ENCODE results near the gene HABP2. TPM values are rescaled to one million over a fixed set of nuclear protein-coding genes. Genes with fewer than 3 reads are reported as not detected.

Gene HABP2
- total RNA-seq, 1 experiment from 2014 or later, result 0.59 TPM

GRCh38 chr10:113511419-113511818, 41.4 kb upstream of the HABP2 start:
- peaks cover 42% of the 10 kb centered on the region for H3K27me3 Mint-ChIP-seq (ENCODE audit: unreplicated experiment)
- no peak overlapping the region for H3K4me3 Mint-ChIP-seq (ENCODE audit: low read depth, unreplicated experiment)
- CTCF ChIA-PET, result interaction anchor here (0.7 kb wide), 1 partner anchor 474 kb away, joined by 3 read pairs; no protein-coding TSS in a partner anchor
- no TSS peak for BruUV-seq (replicated peaks)
- no peaks in the 10 kb centered on the region for H3K4me1 Mint-ChIP-seq (ENCODE audit: low read depth, unreplicated experiment)
- H3K9me3 Mint-ChIP-seq (ENCODE audit: low read depth, unreplicated experiment), result peaks cover 4% of the 10 kb centered on the region
- H3K27ac Mint-ChIP-seq (ENCODE audit: unreplicated experiment), result no peak overlapping the region
- H3K36me3 Mint-ChIP-seq (ENCODE audit: insufficient read depth, unreplicated experiment), result no peaks in the 10 kb centered on the region
- no peak for TF ChIP-seq CTCF (IDR thresholded peaks at IDR 0.05; ENCODE audit: unreplicated experiment)
- no peak for DNase-seq
- intact Hi-C loops (cut with micrococcal nuclease; ENCODE audit: unreplicated experiment), result no loop called here

GRCh38 chr10:113515161-113515560, 37.7 kb upstream of the HABP2 start:
- CTCF ChIA-PET, result interaction anchor here (0.6 kb wide), 1 partner anchor 686 kb away, joined by 3 read pairs; no protein-coding TSS in a partner anchor

GRCh38 chr10:113515601-113516000, 37.3 kb upstream of the HABP2 start:
- Mint-ChIP-seq H3K36me3 (ENCODE audit: insufficient read depth, unreplicated experiment) (no peaks in the 10 kb centered on the region), H3K4me3 (ENCODE audit: low read depth, unreplicated experiment) (no peak overlapping the region), H3K27me3 (ENCODE audit: unreplicated experiment) (peaks cover 51% of the 10 kb centered on the region), H3K9me3 (ENCODE audit: low read depth, unreplicated experiment) (peaks cover 4% of the 10 kb centered on the region), H3K27ac (ENCODE audit: unreplicated experiment) (no peak overlapping the region), H3K4me1 (ENCODE audit: low read depth, unreplicated experiment) (no peaks in the 10 kb centered on the region)
- intact Hi-C loops (cut with micrococcal nuclease; ENCODE audit: unreplicated experiment), result no loop called here
- TF ChIP-seq CTCF (IDR thresholded peaks at IDR 0.05; ENCODE audit: unreplicated experiment), result no peak
- no TSS peak for BruUV-seq (replicated peaks)
- no peak for DNase-seq
- CTCF ChIA-PET, result interaction anchor here (0.6 kb wide), 1 partner anchor 685 kb away, joined by 3 read pairs; no protein-coding TSS in a partner anchor

More at GRCh38 chr10:113515161-113515560, 37.7 kb upstream of the HABP2 start:
- TF ChIP-seq CTCF (IDR thresholded peaks at IDR 0.05; ENCODE audit: unreplicated experiment), result no peak
- H3K36me3 Mint-ChIP-seq (ENCODE audit: insufficient read depth, unreplicated experiment), result no peaks in the 10 kb centered on the region
- peaks cover 49% of the 10 kb centered on the region for H3K27me3 Mint-ChIP-seq (ENCODE audit: unreplicated experiment)
- H3K27ac Mint-ChIP-seq (ENCODE audit: unreplicated experiment), result no peak overlapping the region
- DNase-seq, result no peak
- no TSS peak for BruUV-seq (replicated peaks)
- H3K4me3 Mint-ChIP-seq (ENCODE audit: low read depth, unreplicated experiment), result no peak overlapping the region
- intact Hi-C loops (cut with micrococcal nuclease; ENCODE audit: unreplicated experiment), result no loop called here
- H3K9me3 Mint-ChIP-seq (ENCODE audit: low read depth, unreplicated experiment), result peaks cover 4% of the 10 kb centered on the region
- H3K4me1 Mint-ChIP-seq (ENCODE audit: low read depth, unreplicated experiment), result no peaks in the 10 kb centered on the region

GRCh38 chr10:113516061-113516460, 36.8 kb upstream of the HABP2 start:
- no peak for DNase-seq
- no TSS peak for BruUV-seq (replicated peaks)
- H3K27me3 Mint-ChIP-seq (ENCODE audit: unreplicated experiment), result peaks cover 56% of the 10 kb centered on the region
- no peaks in the 10 kb centered on the region for H3K4me1 Mint-ChIP-seq (ENCODE audit: low read depth, unreplicated experiment)
- TF ChIP-seq CTCF (IDR thresholded peaks at IDR 0.05; ENCODE audit: unreplicated experiment), result no peak
- no peaks in the 10 kb centered on the region for H3K36me3 Mint-ChIP-seq (ENCODE audit: insufficient read depth, unreplicated experiment)
- intact Hi-C loops (cut with micrococcal nuclease; ENCODE audit: unreplicated experiment), result no loop called here
- H3K4me3 Mint-ChIP-seq (ENCODE audit: low read depth, unreplicated experiment), result no peak overlapping the region
- CTCF ChIA-PET, result interaction anchor here (0.6 kb wide), 1 partner anchor 685 kb away, joined by 3 read pairs; no protein-coding TSS in a partner anchor
- H3K9me3 Mint-ChIP-seq (ENCODE audit: low read depth, unreplicated experiment), result peaks cover 4% of the 10 kb centered on the region
- H3K27ac Mint-ChIP-seq (ENCODE audit: unreplicated experiment), result no peak overlapping the region

All from Calu3 (cell line).